TTC549 (cell line): ENCODE results near the gene NOP16.

Experiments
- FAIRE-seq: peaks from 2 replicates; lab custom pipeline; 2012; peaks lifted over from hg19 to GRCh38; lab: Jason Lieb, UNC

Gene NOP16

DNA sequence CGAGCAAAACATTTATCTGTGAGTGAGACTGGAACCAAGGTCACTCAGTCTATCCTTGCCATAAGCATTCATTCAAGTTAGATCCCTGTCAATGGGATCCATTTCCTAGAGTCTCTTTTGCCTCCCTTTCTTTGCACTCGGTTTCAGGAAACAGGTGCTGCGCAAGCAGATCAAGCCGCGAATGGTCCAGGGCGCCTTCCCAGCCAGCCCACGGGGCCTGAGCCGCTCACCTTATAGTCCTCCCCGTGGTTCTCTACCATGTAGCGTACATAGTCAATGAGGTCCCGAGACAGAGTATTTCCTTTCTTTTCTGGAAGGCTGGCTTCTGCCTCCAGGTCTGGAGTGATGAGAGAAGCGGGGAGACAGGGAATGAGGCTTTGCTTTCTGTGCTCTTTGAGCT lies 3.4 kb downstream of the NOP16 start:
- no peak for FAIRE-seq

DNA sequence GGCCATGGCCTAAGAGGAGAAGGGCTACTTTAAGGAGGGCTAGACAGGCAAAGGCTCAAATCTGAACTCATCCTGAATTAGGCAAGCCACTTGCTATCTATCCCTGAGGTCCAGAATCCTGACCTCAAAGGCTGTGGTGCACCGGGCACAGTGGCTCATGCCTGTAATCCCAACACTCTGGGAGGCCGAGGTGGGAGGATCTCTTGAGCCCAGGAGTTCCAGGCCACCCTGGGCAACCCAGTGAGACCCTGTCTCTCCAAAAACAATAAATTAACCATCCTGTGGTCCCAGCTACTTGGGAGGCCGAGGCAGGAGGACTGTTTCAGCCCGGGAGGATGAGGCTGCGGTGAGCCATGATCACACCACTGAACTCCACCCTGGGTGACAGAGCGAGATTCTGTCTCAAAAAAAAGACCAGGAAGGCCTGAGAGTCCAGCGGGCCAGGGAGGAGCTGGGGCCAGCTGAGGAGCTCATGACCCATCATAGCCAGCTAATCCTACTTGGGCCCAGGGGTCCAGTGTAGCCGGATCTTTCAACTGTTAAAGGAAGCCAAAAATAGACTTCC lies 4.0 kb downstream of the NOP16 start:
- no peak for FAIRE-seq

- FAIRE-seq: no peak
Observed at GRCh38 chr5:176383961-176384360, 4.4 kb downstream of the NOP16 start.

DNA sequence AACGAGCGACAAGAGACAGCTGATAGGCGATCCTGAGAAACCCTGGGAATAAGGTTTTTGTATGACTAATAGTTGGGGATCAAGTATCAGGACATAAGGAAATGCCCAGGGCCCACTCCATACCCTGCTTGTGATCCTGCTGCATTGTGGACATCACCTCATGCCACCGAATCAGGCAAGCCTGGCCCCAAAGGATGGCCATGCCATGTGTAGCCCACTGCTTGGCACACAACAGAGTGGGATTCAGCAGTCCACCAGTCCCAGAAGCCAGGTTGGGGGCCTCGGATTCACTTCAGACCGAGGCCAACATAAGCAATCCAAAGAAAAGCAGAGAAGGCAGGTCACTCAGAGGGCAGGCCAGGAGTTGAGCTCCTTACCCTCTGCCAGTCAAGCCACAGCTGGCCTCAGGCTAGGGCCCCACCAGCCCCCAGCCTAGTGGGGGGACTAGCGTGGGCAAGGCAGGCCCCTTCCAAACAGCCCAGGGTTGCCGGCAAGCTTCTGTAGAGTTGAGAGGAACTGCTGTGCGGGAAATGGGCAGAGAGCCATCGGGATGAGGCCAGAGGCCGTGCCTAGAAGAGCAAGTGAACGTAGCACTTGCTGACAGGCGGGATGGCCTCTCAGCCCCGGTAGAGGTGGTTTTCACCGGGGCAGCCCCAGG lies 5.0 kb downstream of the NOP16 start:
- no peak for FAIRE-seq

- FAIRE-seq: no peak
Observed at GRCh38 chr5:176382721-176383120, 5.7 kb downstream of the NOP16 start.

GRCh38 chr5:176381979-176382378 lies 6.4 kb downstream of the NOP16 start:
- FAIRE-seq: no peak

DNA sequence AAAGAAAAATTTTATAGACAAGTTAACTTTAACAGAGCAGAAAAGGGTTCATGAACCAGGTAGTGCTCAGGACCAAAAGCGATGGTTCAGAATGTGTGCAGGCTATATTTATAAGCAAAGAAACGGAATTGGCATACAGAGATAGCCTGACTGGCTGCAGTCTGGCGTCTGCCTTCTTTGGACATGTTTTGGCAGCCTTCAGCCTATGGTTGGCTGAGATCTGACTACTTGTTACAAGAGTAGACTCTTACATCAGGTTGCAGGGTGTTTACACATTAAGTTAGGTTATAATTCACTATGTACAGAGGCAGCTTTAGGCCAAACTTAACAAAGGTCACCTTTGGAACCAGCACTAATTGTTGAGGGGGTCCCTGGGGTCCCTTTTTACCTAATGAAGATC lies 7.0 kb downstream of the NOP16 start:
- no peak for FAIRE-seq

DNA sequence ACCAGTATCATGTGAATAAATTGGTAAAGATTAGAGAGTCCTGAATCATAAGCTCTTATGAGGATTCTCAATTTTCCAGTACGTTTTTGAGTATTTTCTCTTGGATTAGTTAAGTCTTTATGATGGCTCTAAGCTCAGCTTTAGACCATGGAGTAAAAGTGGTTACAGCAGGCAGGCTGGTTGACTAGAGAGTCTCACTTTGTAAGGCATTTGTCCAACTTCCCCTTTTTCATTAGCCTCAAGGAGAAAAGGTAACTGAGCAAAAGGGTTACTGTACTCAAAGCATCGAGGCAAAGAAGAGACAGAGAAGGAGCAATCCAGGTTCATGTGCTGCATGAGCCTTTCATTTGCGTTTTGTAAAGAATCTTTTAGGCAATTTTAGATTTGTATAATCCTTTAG lies 8.5 kb downstream of the NOP16 start:
- no peak for FAIRE-seq

DNA sequence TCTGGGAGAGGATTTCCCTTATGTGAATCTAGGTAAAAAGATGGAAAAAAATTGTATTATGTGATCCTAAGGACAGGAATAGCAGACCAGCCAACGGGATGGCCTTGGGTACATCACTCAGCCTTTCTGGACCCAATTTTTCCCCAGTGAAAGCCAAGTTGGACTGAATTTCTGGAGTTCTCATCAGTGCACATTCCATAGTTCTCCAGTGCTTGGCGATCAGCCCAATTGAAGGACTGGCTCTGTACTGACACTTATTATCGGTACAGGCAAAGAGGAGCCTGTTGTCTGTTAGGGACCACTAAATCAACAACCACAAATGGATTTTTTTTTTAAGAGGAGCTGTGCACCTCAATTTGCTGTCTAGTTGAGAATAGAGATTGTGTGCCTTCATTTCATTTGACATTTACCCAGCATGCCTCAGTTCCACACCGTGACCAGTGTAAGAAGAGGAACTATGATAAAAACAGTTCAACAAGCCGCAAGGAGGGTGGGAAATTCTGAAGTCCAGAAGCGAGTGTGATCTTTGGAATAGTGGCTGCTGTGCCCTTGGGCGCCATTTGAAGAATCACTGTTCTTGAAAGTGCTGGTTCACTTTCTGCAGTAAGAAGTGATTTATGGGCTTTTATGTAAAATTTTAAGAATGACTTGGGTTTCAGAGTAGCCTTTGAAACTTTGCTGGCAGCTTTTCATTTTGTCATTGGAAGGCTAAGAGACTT lies 15.1 kb downstream of the NOP16 start:
- no peak for FAIRE-seq

GRCh38 chr5:176371621-176372539 lies 16.5 kb downstream of the NOP16 start:
- no peak for FAIRE-seq

DNA sequence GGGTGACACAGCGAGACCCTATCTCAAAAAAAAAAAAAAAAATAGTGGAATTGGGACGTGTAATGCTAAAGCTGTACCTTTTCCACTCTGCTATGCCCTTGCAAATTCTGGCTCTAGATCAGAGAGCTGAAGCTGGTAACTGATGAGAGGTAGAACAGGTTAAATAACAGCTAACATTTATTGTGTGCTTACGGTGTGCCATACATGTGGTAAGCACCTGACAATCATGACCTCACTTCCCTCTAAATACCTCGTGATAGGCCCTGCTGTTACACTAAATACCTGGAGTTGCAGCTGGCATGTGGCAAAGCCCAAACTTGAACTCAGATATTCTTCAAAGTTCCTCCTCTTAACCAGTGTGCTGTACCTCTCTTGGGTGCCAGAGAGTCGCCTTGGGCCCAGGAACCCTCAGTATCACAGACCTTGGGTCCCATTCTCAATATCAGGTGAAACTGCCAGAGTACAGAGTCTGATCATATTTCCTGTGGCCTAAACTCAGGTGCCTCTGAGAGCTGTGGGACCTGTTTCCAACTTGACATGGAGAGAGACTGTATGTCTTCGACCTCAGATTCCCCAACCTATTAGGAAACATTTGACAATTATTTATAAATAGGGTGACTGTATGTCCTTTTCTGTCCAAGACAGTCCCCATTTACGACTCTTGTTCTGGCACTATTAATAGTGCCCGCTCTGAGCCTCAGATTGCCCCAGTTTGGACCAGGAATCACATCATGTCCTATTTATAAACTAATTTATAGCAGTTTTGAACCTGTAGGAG lies 18.3 kb downstream of the NOP16 start:
- no peak for FAIRE-seq

DNA sequence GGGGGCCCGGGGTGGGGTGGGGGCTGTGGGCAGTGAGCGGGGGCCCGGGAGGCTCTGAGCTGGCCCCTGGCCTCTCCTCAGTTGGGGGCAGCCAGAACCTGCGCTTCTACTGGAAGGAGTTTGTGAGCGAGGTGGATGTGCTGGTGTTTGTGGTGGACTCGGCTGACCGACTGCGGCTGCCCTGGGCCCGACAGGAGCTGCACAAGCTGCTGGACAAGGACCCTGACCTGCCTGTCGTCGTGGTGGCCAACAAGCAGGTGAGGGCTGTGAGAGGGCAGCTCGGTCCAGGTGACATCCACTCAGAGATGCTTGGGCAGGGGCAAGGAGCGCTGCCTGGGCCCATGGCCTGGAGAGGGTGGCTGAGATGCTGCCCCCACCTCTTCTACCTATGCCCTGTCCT lies 19.7 kb downstream of the NOP16 start:
- FAIRE-seq: no peak

DNA sequence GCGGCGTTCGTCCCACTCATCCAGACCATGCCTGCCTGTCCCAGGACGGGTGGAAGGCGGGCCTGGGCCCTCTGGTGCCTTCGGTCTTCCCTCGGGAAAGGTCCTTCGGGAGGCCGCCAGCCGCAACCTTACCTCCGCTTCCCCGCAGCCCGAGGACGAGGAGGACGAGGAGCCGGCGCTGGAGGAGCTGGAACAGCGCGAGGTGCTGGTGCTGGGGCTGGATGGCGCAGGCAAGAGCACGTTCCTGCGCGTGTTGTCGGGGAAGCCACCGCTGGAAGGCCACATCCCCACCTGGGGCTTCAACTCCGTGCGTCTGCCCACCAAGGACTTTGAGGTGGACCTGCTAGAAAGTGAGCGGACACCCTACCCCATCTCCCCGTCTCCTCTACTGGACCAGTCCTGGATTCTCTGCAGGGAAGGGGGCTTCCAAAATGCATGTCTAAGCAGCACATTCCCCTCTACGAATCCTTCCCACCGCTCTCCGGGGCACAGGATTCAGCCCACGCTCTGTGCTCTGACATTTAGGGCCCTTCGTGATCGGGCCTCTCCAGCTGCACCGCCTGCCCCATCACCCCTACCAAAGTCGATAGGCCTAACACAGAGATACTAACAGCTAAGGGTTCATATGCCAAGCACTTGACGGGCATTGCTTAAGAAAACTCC lies 22.0 kb downstream of the NOP16 start:
- no peak for FAIRE-seq

GRCh38 chr5:176365351-176366231 lies 22.8 kb downstream of the NOP16 start, which contains the start of gene ARL10:
Gene ARL10 (plus strand): TSS chr5:176365487. CDS start chr5:176365564, 77 bp downstream.
- no peak for FAIRE-seq

DNA sequence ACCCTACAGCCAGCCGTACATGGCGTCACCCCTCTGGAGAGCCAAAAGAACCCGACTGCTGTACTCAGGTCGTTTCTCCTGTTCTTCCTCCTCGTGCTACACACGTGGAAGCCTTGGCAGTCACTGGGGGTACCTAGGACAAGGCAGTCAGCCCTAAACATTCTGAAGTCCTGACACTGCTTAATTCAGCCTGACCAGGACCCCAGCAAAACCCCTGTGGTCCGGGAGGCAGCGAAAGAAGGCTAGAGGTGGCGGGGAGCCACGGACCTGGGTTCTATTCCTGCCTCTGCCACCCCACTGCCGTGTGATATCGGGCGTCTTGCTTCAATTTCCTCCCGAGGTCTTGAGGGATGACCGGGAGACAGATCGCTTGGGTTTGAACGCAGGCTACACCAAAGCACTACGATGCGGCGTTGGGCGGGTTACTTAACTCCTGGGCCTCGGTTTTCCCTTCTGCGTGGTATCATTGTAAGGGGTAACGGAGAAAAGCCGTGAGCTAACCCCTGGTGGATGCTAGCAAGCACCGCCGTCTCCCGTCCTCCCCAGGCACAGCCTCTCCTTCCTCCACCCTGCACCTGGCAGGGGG lies 23.5 kb downstream of the NOP16 start:
- FAIRE-seq: no peak

DNA sequence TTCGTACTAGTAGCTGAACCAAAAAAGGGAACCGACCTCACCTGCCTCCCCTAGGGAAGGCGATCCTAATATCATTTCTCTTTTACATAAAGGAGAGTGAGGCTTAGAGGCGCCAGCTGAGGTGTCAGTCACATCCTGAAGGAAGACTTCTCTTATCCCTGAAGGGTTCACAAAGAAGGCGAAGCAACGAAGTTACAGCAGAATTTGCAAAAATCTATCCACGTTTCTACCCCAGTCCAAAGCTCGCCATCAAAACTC lies 26.2 kb downstream of the NOP16 start:
- no peak for FAIRE-seq

DNA sequence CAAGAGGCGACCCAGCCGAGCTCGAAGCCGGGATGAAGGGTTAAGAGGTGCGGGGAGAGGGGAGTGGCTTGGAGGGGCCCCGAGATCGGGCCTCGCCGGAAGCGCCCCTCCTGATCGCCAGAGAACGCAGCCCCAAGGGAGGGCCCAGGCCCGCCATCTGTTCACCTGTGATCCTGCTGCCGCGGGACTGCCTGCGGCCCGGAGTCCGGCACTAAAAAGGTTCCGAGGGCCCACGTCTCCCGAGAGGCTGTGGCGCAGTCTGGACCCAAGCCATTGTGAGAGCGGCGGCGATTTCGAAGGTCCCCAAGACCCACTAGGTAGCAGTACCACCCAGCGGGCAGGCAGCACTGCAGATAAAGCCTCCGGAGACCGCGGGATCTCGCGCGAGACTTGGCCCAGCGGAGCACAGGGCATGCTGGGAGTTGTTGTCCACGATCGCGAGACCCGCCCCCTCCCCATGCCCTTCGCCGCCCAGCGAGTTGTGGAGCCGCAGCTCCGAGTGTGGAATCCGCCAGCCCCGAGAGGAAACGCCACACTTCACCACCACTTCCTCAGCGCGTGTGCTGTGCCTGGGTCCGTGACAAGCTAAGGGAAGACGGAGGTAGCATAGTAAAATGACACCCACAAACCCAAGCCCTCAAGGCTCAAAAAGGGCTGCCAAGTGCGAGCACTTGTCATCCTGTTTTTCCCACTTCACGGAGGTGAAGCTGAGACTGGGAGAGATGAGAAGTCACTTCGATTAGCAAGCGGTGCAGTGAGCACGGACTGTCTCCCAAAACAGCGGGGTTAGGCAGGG lies 26.8 kb downstream of the NOP16 start, which contains the start of gene KIAA1191:
Gene KIAA1191, minus strand, starts transcription at position 328 of the 796 bp plus-strand sequence. CDS start 2,256 bp downstream, outside the sequence.
- FAIRE-seq: no peak

DNA sequence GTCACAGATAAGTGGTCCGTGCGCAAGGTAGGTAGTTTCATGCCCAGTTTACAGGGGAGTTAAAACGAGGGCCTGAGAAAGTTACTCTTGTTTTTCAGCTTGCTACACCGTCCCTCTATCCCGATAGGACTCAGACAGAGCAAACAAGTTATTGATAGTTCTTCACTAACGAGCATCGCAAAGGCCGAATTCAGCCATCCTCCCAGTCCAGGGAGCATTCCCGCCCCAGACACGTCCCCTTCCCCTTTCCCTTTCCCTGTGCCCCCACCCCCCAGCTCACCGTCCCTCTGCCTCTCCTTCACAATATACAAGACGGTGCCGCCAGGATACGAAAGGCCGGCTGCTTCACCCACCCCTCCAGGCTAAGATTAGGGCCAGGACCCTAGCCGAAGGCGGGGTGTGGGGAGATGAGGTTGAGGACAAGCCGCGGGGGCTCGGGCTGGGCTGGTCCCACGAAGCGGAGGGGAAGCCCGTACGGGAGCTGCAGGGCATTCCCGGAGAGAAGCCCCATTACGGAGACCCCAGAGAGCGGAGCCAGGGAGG lies 27.4 kb downstream of the NOP16 start:
- no peak for FAIRE-seq

GRCh38 chr5:176359658-176360057 lies 28.7 kb downstream of the NOP16 start:
- no peak for FAIRE-seq
